Measurements from ENCODE around the gene NCSTN.

- no peak for TF ChIP-seq POLR2A (IDR thresholded peaks at IDR 0.05; ENCODE audit: low read length)
- no peak for TF ChIP-seq GATA1 (IDR thresholded peaks at IDR 0.05; ENCODE audit: low read depth, low read length)
Measured at GRCh38 chr1:160394673-160395072, 51.5 kb downstream of the NCSTN start.
